B cell (primary cell): ENCODE data around the gene ANKRD10. TPM values are rescaled to one million over a fixed set of nuclear protein-coding genes. Genes with fewer than 3 reads are reported as not detected.

Source experiments
- ATAC-seq: fragments of 200-7000 bp; cut with Tn5 transposase; one replicate; pipeline ENCODE4 v1.10.0; 2021; ENCODE audit warnings: low read depth, mild to moderate bottlenecking, moderate number of reproducible peaks, moderate library complexity
- CTCF ChIA-PET: fragments of 350-600 bp; sonication (Branson Sonifier 250); formaldehyde crosslinking; loops from one replicate; lab custom pipeline; 2021; ENCODE audit warnings: antibody characterized with exemption, inconsistent platforms; lab: Charles Lee
- POLR2A ChIA-PET: fragments of 350-600 bp; sonication (Branson Sonifier 250); formaldehyde crosslinking; loops from one replicate; lab custom pipeline; 2021; ENCODE audit warnings: antibody characterized with exemption; lab: Charles Lee
- DNase-seq: peaks from one replicate; pipeline ENCODE4 v3.0.0; 2013
- H2AFZ ChIP-seq: 2 replicates; pipeline ENCODE4 v1.6.1; 2012; ENCODE audit warnings: mild to moderate bottlenecking, low read depth, low read length; ENCODE audit not compliant: insufficient read depth, poor library complexity, severe bottlenecking
- H3K27ac ChIP-seq, 2 donors: 1 replicate in 1 of 2; 2 replicates in 1 of 2; pipeline ENCODE4 v1.5.1; 2012 to 2013; ENCODE audit warnings: low read length in 2 of 2, mild to moderate bottlenecking in 2 of 2, moderate library complexity in 1 of 2
- H3K27me3 ChIP-seq, 4 experiments: fragments of 200-600 bp in 1 of 4; sonication (generic) in 1 of 4; replicated peaks in 1 of 4; 1 replicate in 2 of 4; 2 replicates in 2 of 4; pipeline versions ENCODE4 v1.6.1 to v1.7.0; 2013 to 2016; ENCODE audit warnings: low read length in 3 of 4, mild to moderate bottlenecking in 2 of 4, mixed read lengths in 1 of 4, moderate library complexity in 1 of 4; ENCODE audit not compliant: insufficient read depth in 4 of 4, control insufficient read depth in 3 of 4; ENCODE audit errors: control extremely low read depth in 1 of 4
- H3K36me3 ChIP-seq, 2 experiments: replicated peaks in 1 of 2; 1 replicate in 1 of 2; 2 replicates in 1 of 2; pipeline versions ENCODE4 v1.6.1 to v1.7.1; 2013; ENCODE audit warnings: low read length in 1 of 2; ENCODE audit not compliant: insufficient read depth in 2 of 2, control insufficient read depth in 1 of 2; ENCODE audit errors: control extremely low read depth in 1 of 2, extremely low read depth in 1 of 2
- H3K4me1 ChIP-seq, 2 donors: fragments of 200-600 bp in 1 of 2; sonication (generic) in 1 of 2; 1 replicate in 1 of 2; 2 replicates in 1 of 2; pipeline versions ENCODE4 v1.5.1 to v1.6.1; 2013 to 2017; ENCODE audit warnings: low read length in 2 of 2; ENCODE audit not compliant: control insufficient read depth in 2 of 2, insufficient read depth in 2 of 2
- H3K4me2 ChIP-seq: replicated peaks from 2 replicates; pipeline ENCODE3; 2012; ENCODE audit warnings: mild to moderate bottlenecking, low read depth, low read length; ENCODE audit not compliant: poor library complexity, severe bottlenecking
- H3K4me3 ChIP-seq, 5 experiments: fragments of 200-600 bp in 1 of 5; sonication (generic) in 1 of 5; 1 replicate in 3 of 5; 2 replicates in 2 of 5; pipeline versions ENCODE4 v1.5.1 to v1.7.0; 2011 to 2016; ENCODE audit warnings: low read length in 4 of 5, mild to moderate bottlenecking in 4 of 5, low read depth in 2 of 5, control low read depth in 1 of 5, moderate library complexity in 1 of 5; ENCODE audit not compliant: insufficient read depth in 1 of 5; ENCODE audit errors: control extremely low read depth in 1 of 5, extremely low read depth in 1 of 5
- H3K79me2 ChIP-seq: fragments of 200-600 bp; sonication (generic); one replicate; pipeline ENCODE4 v1.6.0; 2016; ENCODE audit warnings: low read length; ENCODE audit not compliant: control insufficient read depth, insufficient read depth
- H3K9ac ChIP-seq: fragments of 200-600 bp; sonication (generic); 2 replicates; pipeline ENCODE4 v1.6.1; 2017; ENCODE audit warnings: mild to moderate bottlenecking, low read length, moderate library complexity
- H3K9me3 ChIP-seq, 3 donors: one replicate each; pipeline versions ENCODE4 v1.6.1 to v1.7.1; 2013; ENCODE audit warnings: low read length in 2 of 3; ENCODE audit not compliant: control insufficient read depth in 2 of 3, insufficient read depth in 1 of 3; ENCODE audit errors: control extremely low read depth in 1 of 3
- H4K20me1 ChIP-seq: 2 replicates; pipeline ENCODE4 v1.6.0; 2012; ENCODE audit warnings: mild to moderate bottlenecking, low read length; ENCODE audit not compliant: insufficient read depth, control insufficient read depth, poor library complexity, severe bottlenecking
- H3K27ac Mint-ChIP-seq: one replicate; pipeline ENCODE4 v1.8.0; 2021; ENCODE audit warnings: mixed read lengths
- H3K27me3 Mint-ChIP-seq: one replicate; pipeline ENCODE4 v1.8.0; 2021; ENCODE audit warnings: mixed read lengths
- H3K4me1 Mint-ChIP-seq: one replicate; pipeline ENCODE4 v1.8.0; 2021; ENCODE audit warnings: mixed read lengths
- H3K4me3 Mint-ChIP-seq: one replicate; pipeline ENCODE4 v1.8.0; 2021; ENCODE audit warnings: mixed read lengths
- H3K9me3 Mint-ChIP-seq: one replicate; pipeline ENCODE4 v1.8.0; 2022; ENCODE audit warnings: mixed read lengths; ENCODE audit not compliant: insufficient read depth
- CTCF ChIP-seq: fragments of 200-600 bp; IDR thresholded peaks from one replicate; pipeline ENCODE4 v1.8.0; 2022; ENCODE audit warnings: antibody characterized with exemption, mild to moderate bottlenecking
- EZH2 ChIP-seq: IDR thresholded peaks from 2 replicates; pipeline ENCODE4 v1.6.1; 2012; ENCODE audit warnings: borderline replicate concordance, low read depth, mild to moderate bottlenecking, moderate library complexity, low read length; ENCODE audit not compliant: insufficient read depth, poor library complexity, severe bottlenecking
- WGBS: methylation state at CpG from one replicate; pipeline ENCODE4 v1.1.5; 2013; ENCODE audit warnings: missing lambda C conversion rate; ENCODE audit not compliant: insufficient coverage; 5-methylcytosine and 5-hydroxymethylcytosine counted together
- intact Hi-C: fragments of 100-400 bp; cut with micrococcal nuclease; formaldehyde crosslinking; loops from one replicate; pipeline ENCODE4 v1.10.0; 2022
- polyA plus RNA-seq: library from polyadenylated mRNA; depleted of rRNA; stranded (reverse); fragments of >200 nt; gene quantifications from 2 replicates; pipeline ENCODE4 v1.2.3, GENCODE V29; 2012
- total RNA-seq, 2 donors: library from RNA; stranded (reverse); fragments of 120-200 nt in 1 of 2; gene quantifications; 1 replicate in 1 of 2; 2 replicates in 1 of 2; pipeline versions ENCODE4 v1.2.3 to v1.2.4, GENCODE V29; 2013 to 2022

ANKRD10 gene
- total and polyA plus RNA-seq, 2 donors (not counting 1 experiment from before 2014, with no cell fraction given), result 142 to 256 TPM

GRCh38 chr13:110950356-110950755 is 35.5 kb upstream of the ANKRD10 start:
- no peak for ATAC-seq
- no peak overlapping the region for H3K4me3 ChIP-seq
- Mint-ChIP-seq H3K27me3 (peaks cover 4% of the 10 kb centered on the region), H3K27ac (no peak overlapping the region), H3K4me3 (no peak overlapping the region), H3K4me1 (peaks cover 4% of the 10 kb centered on the region), H3K9me3 (no peaks in the 10 kb centered on the region)
- H3K79me2 ChIP-seq, result no peaks in the 10 kb centered on the region
- H3K27me3 ChIP-seq, result peaks cover 0 to 8% (median 0%) of the 10 kb centered on the region in 4 experiments
- H3K9me3 ChIP-seq, result peaks cover 0 to 5% (median 0%) of the 10 kb centered on the region in 3 donors
- no peaks in the 10 kb centered on the region for H4K20me1 ChIP-seq
- ChIA-PET CTCF (no interaction called here), POLR2A (no interaction called here)
- no peak overlapping the region for H3K4me2 ChIP-seq
- H3K27ac ChIP-seq, result no peak overlapping the region
- intact Hi-C loops, result loop anchor here (10.0 kb wide), 1 partner anchor 1444 kb away; no protein-coding TSS in a partner anchor
- H3K36me3 ChIP-seq, result no peaks in the 10 kb centered on the region
- H3K4me1 ChIP-seq, result no peaks in the 10 kb centered on the region
- H2AFZ ChIP-seq, result no peak overlapping the region
- no peak overlapping the region for H3K9ac ChIP-seq
- TF ChIP-seq CTCF (no peak), EZH2 (no peak)
- 91% methylated on average over 8 of the region's 8 CpGs for WGBS
- DNase-seq, result no peak

- Histone ChIP-seq H3K79me2 (no peaks in the 10 kb centered on the region), H3K27ac (no peak overlapping the region), H2AFZ (no peak overlapping the region), H3K36me3 (no peaks in the 10 kb centered on the region), H3K9me3 (peaks cover 0 to 5% (median 0%) of the 10 kb centered on the region in 3 donors), H3K4me2 (no peak overlapping the region), H3K4me1 (no peaks in the 10 kb centered on the region), H3K9ac (no peak overlapping the region), H3K4me3 (no peak overlapping the region), H3K27me3 (peaks cover 0 to 8% (median 0%) of the 10 kb centered on the region in 4 experiments), H4K20me1 (no peaks in the 10 kb centered on the region)
- ChIA-PET POLR2A (no interaction called here), CTCF (no interaction called here)
- Mint-ChIP-seq H3K4me1 (peaks cover 4% of the 10 kb centered on the region), H3K27ac (no peak overlapping the region), H3K9me3 (no peaks in the 10 kb centered on the region), H3K27me3 (peaks cover 4% of the 10 kb centered on the region), H3K4me3 (no peak overlapping the region)
- no peak for TF ChIP-seq CTCF
- TF ChIP-seq EZH2, result no peak
- 19% methylated on average over 2 of the region's 4 CpGs for WGBS
- DNase-seq, result no peak
- intact Hi-C loops, result loop anchor here (10.0 kb wide), 1 partner anchor 1445 kb away; no protein-coding TSS in a partner anchor
- no peak for ATAC-seq
These were observed 34.8 kb upstream of the ANKRD10 start for GRCh38 chr13:110949628-110950027.
